Adrenal gland (tissue), 12 donors: ENCODE results near the gene RASSF5. TPM values are rescaled to one million over a fixed set of nuclear protein-coding genes. Genes with fewer than 3 reads are reported as not detected.
A peak's percentile ranks its signal among the peaks of the same experiment; 100 is the strongest.

Experiments
- DNase-seq, 7 donors: peaks; one replicate each; pipeline ENCODE4 v3.0.0-alpha.2; 2019 to 2020
- H3K27ac ChIP-seq, 5 donors: fragments of 200-600 bp; sonication (generic) in 4 of 5; 1 replicate in 3 of 5; 2 replicates in 2 of 5; pipeline versions ENCODE4 v1.5.1 to v1.8.0; 2016 to 2020; ENCODE audit warnings: mild to moderate bottlenecking in 1 of 5
- H3K27me3 ChIP-seq: fragments of 200-600 bp; 2 replicates; pipeline ENCODE4 v1.8.0; 2021
- H3K36me3 ChIP-seq, 2 donors: fragments of 200-600 bp; replicated peaks in 1 of 2; 1 replicate in 1 of 2; 2 replicates in 1 of 2; pipeline versions ENCODE4 v1.5.1 to v1.8.0; 2018 to 2022
- H3K4me1 ChIP-seq, 2 donors: fragments of 200-600 bp; replicated peaks in 1 of 2; 1 replicate in 1 of 2; 2 replicates in 1 of 2; pipeline versions ENCODE4 v1.5.1 to v1.8.0; 2018 to 2021
- H3K4me3 ChIP-seq, 4 donors: fragments of 200-600 bp; sonication (generic) in 3 of 4; one replicate each; pipeline ENCODE4 v1.5.1; 2016 to 2018
- H3K9me3 ChIP-seq, 3 donors: fragments of 200-600 bp; sonication (generic) in 1 of 3; replicated peaks in 1 of 3; 1 replicate in 2 of 3; 2 replicates in 1 of 3; pipeline versions ENCODE4 v1.5.1 to v1.8.0; 2016 to 2021
- POLR2A ChIP-seq, 2 donors: fragments of 450-650 bp; IDR thresholded peaks; one replicate each; pipeline ENCODE4 v1.6.1; 2017; ENCODE audit warnings: antibody characterized with exemption in 2 of 2, mild to moderate bottlenecking in 2 of 2, moderate library complexity in 1 of 2
- WGBS, 4 donors: extraction: QIAGEN DNeasy Blood & Tissue Kit in 2 of 4; methylation state at CpG; one replicate each; pipeline versions ENCODE4 v1.1.5 to v1.1.7; 2013 to 2017; 5-methylcytosine and 5-hydroxymethylcytosine counted together
- intact Hi-C, 2 donors: fragments of 100-400 bp; cut with DNase I; formaldehyde crosslinking; loops; one replicate each; pipeline versions ENCODE4 v1.14.1 to v1.15.0; 2022 to 2023
- polyA plus RNA-seq, 3 donors: library from polyadenylated mRNA; stranded (reverse); fragments of 200-250 nt in 2 of 3; fragments of 350-450 nt in 1 of 3; fragmentation: Illumina TruSeq in 1 of 3; extraction: RNeasy Lipid Tissue Mini Kit (QIAGEN cat#74804) in 1 of 3; gene quantifications; one replicate each; pipeline ENCODE4 v1.2.3, GENCODE V29; 2013 to 2014
- total RNA-seq, 9 donors: library from RNA; depleted of rRNA in 4 of 9; stranded (reverse); fragments of >200 nt in 4 of 9; fragments of 120-200 nt in 1 of 9; fragmentation: NEBNext Ultra II Directional in 1 of 9; extraction: Animal tissue kit (Norgen Biotek cat#: 25700) in 1 of 9; gene quantifications; one replicate each; pipeline versions ENCODE4 v1.1.0 to v1.2.4, GENCODE V29; 2013 to 2023
- TF ChIP-seq, protein P1 (sequence below), 6 experiments: fragments of 450-650 bp in 4 of 6; fragments of 200-600 bp in 2 of 6; sonication (generic) in 1 of 6; IDR thresholded peaks; 1 replicate in 5 of 6; 2 replicates in 1 of 6; pipeline versions ENCODE4 v1.5.1 to v1.8.0; 2016 to 2021; ENCODE audit warnings: antibody characterized with exemption in 6 of 6, mild to moderate bottlenecking in 2 of 6, moderate library complexity in 1 of 6
- donor health status: healthy with polysubstance abuse.
- donor health status: Bipolar disorder and iron deficiency.
- donor health status: DM: yes; HTN: yes; CAD: no.
- donor health status: DM: no; HTN: no; CAD: no.
- donor health status: DM: no; HTN: no; CAD: no.
- donor health status: DM: yes; HTN: yes; CAD: no.

RASSF5 gene
- total and polyA plus RNA-seq, 12 donors = 7.1 to 57.9 (median 27.0) TPM

GRCh38 chr1:206465951-206466350, 41.4 kb upstream of the RASSF5 start:
- no peaks in the 10 kb centered on the region for H3K36me3 ChIP-seq
- H3K9me3 ChIP-seq = no peaks in the 10 kb centered on the region
- no peaks in the 10 kb centered on the region for H3K27me3 ChIP-seq
- no peak overlapping the region for H3K27ac ChIP-seq
- TF ChIP-seq, protein P1, sequence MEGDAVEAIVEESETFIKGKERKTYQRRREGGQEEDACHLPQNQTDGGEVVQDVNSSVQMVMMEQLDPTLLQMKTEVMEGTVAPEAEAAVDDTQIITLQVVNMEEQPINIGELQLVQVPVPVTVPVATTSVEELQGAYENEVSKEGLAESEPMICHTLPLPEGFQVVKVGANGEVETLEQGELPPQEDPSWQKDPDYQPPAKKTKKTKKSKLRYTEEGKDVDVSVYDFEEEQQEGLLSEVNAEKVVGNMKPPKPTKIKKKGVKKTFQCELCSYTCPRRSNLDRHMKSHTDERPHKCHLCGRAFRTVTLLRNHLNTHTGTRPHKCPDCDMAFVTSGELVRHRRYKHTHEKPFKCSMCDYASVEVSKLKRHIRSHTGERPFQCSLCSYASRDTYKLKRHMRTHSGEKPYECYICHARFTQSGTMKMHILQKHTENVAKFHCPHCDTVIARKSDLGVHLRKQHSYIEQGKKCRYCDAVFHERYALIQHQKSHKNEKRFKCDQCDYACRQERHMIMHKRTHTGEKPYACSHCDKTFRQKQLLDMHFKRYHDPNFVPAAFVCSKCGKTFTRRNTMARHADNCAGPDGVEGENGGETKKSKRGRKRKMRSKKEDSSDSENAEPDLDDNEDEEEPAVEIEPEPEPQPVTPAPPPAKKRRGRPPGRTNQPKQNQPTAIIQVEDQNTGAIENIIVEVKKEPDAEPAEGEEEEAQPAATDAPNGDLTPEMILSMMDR (IDR thresholded peaks at IDR 0.05) = no peak
- no peak for TF ChIP-seq POLR2A (IDR thresholded peaks at IDR 0.05)
- peaks cover 13 to 27% of the 10 kb centered on the region in 2 donors for H3K4me1 ChIP-seq
- H3K4me3 ChIP-seq = no peak overlapping the region
- WGBS, 4 donors = 57 to 63% (median 60%) methylated on average over 2 of the region's 2 CpGs
- DNase-seq = no peak
- intact Hi-C loops = no loop called here

DNA sequence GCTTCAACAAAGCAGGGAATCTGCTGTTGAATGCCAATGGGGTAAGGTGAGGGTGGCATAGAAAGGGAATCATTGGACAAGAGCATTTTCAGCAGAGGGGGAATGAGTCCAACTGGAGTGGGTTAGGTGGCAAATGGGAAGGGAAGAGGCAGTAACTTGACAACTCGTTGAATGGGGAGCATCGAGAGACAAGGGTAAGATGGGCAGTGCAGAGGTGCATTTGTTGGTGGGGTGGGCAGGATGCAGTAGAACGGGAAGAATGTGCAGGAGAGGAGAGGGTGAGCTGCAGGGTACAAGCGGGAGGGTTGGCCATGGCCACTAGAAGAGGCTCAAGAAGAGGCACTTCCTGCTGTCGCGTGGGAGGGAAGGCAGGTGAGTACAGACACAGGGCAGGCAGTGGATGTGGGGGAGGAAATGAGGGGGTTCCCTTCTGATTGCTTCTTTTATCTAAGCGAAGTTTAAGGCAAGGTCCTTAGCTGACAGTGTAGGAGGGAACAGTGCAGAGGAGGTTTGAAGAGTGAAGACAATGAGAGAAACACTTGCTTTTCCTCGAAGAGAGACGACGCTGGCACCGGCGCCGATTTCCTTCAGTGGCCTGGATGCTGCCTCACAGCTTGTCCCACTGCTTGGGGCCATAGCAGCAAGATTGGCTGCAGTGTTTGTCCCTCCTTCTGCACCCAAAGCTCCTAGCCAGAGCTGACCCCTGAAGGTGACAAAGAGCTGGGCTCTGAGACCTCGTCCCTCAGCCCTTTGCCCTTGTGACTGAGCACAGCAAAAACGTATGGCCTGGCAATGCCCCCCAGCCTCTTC, 40.3 kb upstream of the RASSF5 start:
- WGBS, 4 donors = 46 to 57% (median 47%) methylated on average over 14 to 15 of the region's 15 CpGs
- no peak overlapping the region for H3K27ac ChIP-seq
- H3K36me3 ChIP-seq = no peaks in the 10 kb centered on the region
- intact Hi-C loops = no loop called here
- TF ChIP-seq POLR2A (IDR thresholded peaks at IDR 0.05) = no peak
- TF ChIP-seq, protein P1 (IDR thresholded peaks at IDR 0.05) = no peak
- no peaks in the 10 kb centered on the region for H3K9me3 ChIP-seq
- no peaks in the 10 kb centered on the region for H3K27me3 ChIP-seq
- peaks cover 13 to 38% of the 10 kb centered on the region in 2 donors for H3K4me1 ChIP-seq
- no peak for DNase-seq
- no peak overlapping the region for H3K4me3 ChIP-seq

GRCh38 chr1:206467915-206468314, 39.4 kb upstream of the RASSF5 start:
- no peak overlapping the region for H3K4me3 ChIP-seq
- intact Hi-C loops = no loop called here
- peaks cover 13 to 44% of the 10 kb centered on the region in 2 donors for H3K4me1 ChIP-seq
- no peak for TF ChIP-seq POLR2A (IDR thresholded peaks at IDR 0.05)
- TF ChIP-seq, protein P1 (IDR thresholded peaks at IDR 0.05) = no peak
- DNase-seq = peak in 6 of 7 donors; percentile 59 to 83 (median 75)
- no peaks in the 10 kb centered on the region for H3K36me3 ChIP-seq
- no peaks in the 10 kb centered on the region for H3K27me3 ChIP-seq
- H3K9me3 ChIP-seq = no peaks in the 10 kb centered on the region
- WGBS, 4 donors = 34 to 69% (median 49%) methylated on average over 7 to 9 of the region's 9 CpGs
- H3K27ac ChIP-seq = peak overlapping the region in 1 of 5 donors; percentile 45

DNA sequence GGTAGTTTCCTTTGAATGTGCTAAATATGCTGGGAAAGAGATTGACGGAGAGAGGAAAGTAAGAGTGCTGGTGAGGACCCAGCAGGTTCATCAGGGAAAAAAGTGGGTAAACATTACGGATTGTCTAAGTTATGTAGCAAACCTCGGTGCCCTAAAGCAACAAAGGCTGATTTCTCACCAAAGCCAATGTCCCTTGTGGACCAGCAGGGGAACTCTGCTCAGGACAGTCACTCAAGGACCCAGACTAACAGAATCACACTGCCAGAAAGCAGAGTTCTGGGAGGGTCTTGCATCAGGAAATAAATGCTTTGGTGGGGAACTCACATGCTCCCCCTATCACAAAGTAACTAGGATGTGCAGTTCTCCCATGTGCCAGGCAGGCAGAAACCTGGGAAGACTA, 38.8 kb upstream of the RASSF5 start:
- no peaks in the 10 kb centered on the region for H3K9me3 ChIP-seq
- no peaks in the 10 kb centered on the region for H3K36me3 ChIP-seq
- no peak overlapping the region for H3K4me3 ChIP-seq
- H3K27ac ChIP-seq = peak overlapping the region in 1 of 5 donors; percentile 45
- peaks cover 13 to 47% of the 10 kb centered on the region in 2 donors for H3K4me1 ChIP-seq
- no peak for DNase-seq
- intact Hi-C loops = no loop called here
- no peaks in the 10 kb centered on the region for H3K27me3 ChIP-seq
- 63 to 77% (median 69%) methylated on average over 3 of the region's 3 CpGs for WGBS, 4 donors
- no peak for TF ChIP-seq POLR2A (IDR thresholded peaks at IDR 0.05)
- TF ChIP-seq, protein P1 (IDR thresholded peaks at IDR 0.05) = no peak
